Naive thymus-derived CD8-positive, alpha-beta T cell (primary cell): Measurements from ENCODE around the gene C10orf71. TPM values are rescaled to one million over a fixed set of nuclear protein-coding genes. Genes with fewer than 3 reads are reported as not detected.

Source experiments
- ATAC-seq, 2 donors: fragments of 150-1000 bp; cut with Tn5 transposase in 1 of 2; sonication (Bioruptor Pico), chemical (Tn5 transposase) in 1 of 2; 1 replicate in 1 of 2; 2 replicates in 1 of 2; pipeline ENCODE4 v1.10.0; 2021; ENCODE audit warnings: mild to moderate bottlenecking in 2 of 2, moderate library complexity in 2 of 2
- POLR2A ChIA-PET: fragments of 350-600 bp; sonication (Branson Sonifier 250); formaldehyde crosslinking; loops from one replicate; lab custom pipeline; 2021; ENCODE audit warnings: antibody characterized with exemption; lab: Charles Lee
- DNase-seq, 10 donors: peaks; one replicate each; pipeline versions ENCODE4 v3.0.0 to v3.0.0-alpha.2; 2020 to 2022
- H3K27ac Mint-ChIP-seq, 10 donors: one replicate each; pipeline ENCODE4 v1.8.0; 2020 to 2022; ENCODE audit warnings: mild to moderate bottlenecking in 10 of 10, mixed read lengths in 10 of 10, moderate library complexity in 4 of 10, inconsistent platforms in 1 of 10
- H3K27me3 Mint-ChIP-seq, 5 donors: one replicate each; pipeline ENCODE4 v1.8.0; 2021 to 2022; ENCODE audit warnings: mixed read lengths in 5 of 5
- H3K36me3 Mint-ChIP-seq, 3 donors: one replicate each; pipeline ENCODE4 v1.8.0; 2020 to 2022; ENCODE audit warnings: mixed read lengths in 3 of 3, mild to moderate bottlenecking in 2 of 3, inconsistent platforms in 1 of 3
- H3K4me1 Mint-ChIP-seq, 4 donors: one replicate each; pipeline ENCODE4 v1.8.0; 2021 to 2022; ENCODE audit warnings: mixed read lengths in 4 of 4
- H3K4me3 Mint-ChIP-seq, 10 donors: one replicate each; pipeline ENCODE4 v1.8.0; 2020 to 2022; ENCODE audit warnings: mild to moderate bottlenecking in 10 of 10, mixed read lengths in 10 of 10, moderate library complexity in 6 of 10, inconsistent platforms in 1 of 10
- H3K9me3 Mint-ChIP-seq, 9 donors: one replicate each; pipeline ENCODE4 v1.8.0; 2020 to 2022; ENCODE audit warnings: mixed read lengths in 9 of 9, mild to moderate bottlenecking in 3 of 9, inconsistent platforms in 1 of 9, moderate library complexity in 1 of 9
- polyA plus RNA-seq, 3 donors: library from polyadenylated mRNA; unstranded; fragments of 300-500 nt; fragmentation: Illumina TruSeq; gene quantifications; one replicate each; pipeline ENCODE4 v1.2.3, GENCODE V29; 2021
- total RNA-seq, 8 experiments: library from RNA in 2 of 8; stranded (reverse) in 2 of 8; gene quantifications; one replicate each; pipeline ENCODE4 v1.2.3 and lab custom pipeline; 2021 to 2026

Gene C10orf71
- total and polyA plus RNA-seq, 5 experiments from 2014 or later, result not detected

DNA sequence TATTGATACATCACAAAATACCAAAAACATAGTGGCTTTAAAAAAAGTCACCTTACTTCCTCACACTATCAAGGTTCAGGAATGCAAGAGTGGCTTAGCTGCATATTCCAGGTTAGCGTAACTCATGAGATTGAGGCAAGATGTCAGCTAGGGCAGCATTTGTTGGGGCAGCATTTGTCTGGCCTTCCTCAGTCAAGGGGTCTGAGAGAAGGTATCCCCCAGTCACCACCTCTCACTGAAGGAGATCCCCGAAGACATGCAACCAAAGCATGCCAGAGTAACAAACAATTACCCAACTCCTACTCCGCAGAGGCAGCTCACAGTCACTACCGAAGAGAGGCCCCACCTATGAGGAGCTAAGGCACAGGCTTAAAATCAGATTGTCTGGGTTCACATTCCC lies 48.4 kb downstream of the C10orf71 start:
- H3K36me3 Mint-ChIP-seq, result peaks cover 0 to 9% (median 6%) of the 10 kb centered on the region in 3 donors
- no peaks in the 10 kb centered on the region for H3K4me1 Mint-ChIP-seq
- no peak overlapping the region for H3K4me3 Mint-ChIP-seq
- H3K27me3 Mint-ChIP-seq, result peaks cover 0 to 19% (median 10%) of the 10 kb centered on the region in 5 donors
- no peak for DNase-seq
- peaks cover 0 to 13% (median 6%) of the 10 kb centered on the region in 9 donors for H3K9me3 Mint-ChIP-seq
- POLR2A ChIA-PET, result no interaction called here
- no peak for ATAC-seq
- no peak overlapping the region for H3K27ac Mint-ChIP-seq

DNA sequence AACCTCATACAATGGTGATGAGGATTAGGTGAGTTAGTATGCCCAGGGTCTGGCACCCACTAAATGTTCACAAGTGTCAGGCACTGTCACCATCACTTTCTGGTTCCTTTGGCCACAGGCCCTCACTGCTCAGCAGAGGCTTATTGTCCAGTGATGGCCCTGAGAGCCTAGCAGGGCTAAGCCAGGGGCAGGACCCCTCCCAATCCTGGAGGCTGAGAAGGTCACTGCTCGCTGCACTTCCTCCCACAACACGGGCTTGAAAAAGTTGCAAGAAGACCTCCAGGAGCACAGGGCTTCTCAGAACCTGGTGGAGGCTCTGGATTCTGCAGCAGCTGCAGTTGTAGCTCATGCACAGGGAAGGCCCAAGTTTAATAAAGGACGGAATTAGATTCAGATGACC lies 48.9 kb downstream of the C10orf71 start:
- no peaks in the 10 kb centered on the region for H3K4me1 Mint-ChIP-seq
- POLR2A ChIA-PET, result no interaction called here
- no peak for DNase-seq
- H3K9me3 Mint-ChIP-seq, result peaks cover 0 to 13% (median 6%) of the 10 kb centered on the region in 9 donors
- no peak for ATAC-seq
- H3K36me3 Mint-ChIP-seq, result peaks cover 0 to 9% (median 6%) of the 10 kb centered on the region in 3 donors
- H3K27ac Mint-ChIP-seq, result no peak overlapping the region
- H3K27me3 Mint-ChIP-seq, result peaks cover 0 to 19% (median 8%) of the 10 kb centered on the region in 5 donors
- H3K4me3 Mint-ChIP-seq, result no peak overlapping the region

DNA sequence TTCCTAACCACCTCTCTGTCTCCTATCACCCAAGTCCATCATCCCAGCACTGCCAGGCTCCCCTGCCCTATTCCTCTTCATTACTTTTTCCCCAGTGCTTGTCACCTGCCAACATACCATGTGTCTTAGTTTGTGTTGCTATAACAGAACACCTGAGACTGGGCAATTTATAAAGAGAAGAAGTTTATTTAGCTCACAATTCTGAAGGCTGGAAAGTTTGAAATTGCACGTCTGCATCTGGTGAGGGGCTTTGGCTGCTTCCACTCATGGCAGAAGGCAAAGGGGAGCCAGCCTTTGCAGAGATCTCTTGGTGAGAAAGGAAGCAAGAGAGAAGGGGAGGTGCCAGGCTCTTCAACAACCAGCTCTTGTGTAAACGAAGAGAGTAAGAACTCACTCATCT lies 49.6 kb downstream of the C10orf71 start:
- DNase-seq, result no peak
- peaks cover 0 to 13% (median 6%) of the 10 kb centered on the region in 9 donors for H3K9me3 Mint-ChIP-seq
- peaks cover 0 to 19% (median 8%) of the 10 kb centered on the region in 5 donors for H3K27me3 Mint-ChIP-seq
- H3K27ac Mint-ChIP-seq, result no peak overlapping the region
- H3K4me1 Mint-ChIP-seq, result no peaks in the 10 kb centered on the region
- no peak overlapping the region for H3K4me3 Mint-ChIP-seq
- no peak for ATAC-seq
- peaks cover 0 to 9% (median 6%) of the 10 kb centered on the region in 3 donors for H3K36me3 Mint-ChIP-seq
- POLR2A ChIA-PET, result no interaction called here

DNA sequence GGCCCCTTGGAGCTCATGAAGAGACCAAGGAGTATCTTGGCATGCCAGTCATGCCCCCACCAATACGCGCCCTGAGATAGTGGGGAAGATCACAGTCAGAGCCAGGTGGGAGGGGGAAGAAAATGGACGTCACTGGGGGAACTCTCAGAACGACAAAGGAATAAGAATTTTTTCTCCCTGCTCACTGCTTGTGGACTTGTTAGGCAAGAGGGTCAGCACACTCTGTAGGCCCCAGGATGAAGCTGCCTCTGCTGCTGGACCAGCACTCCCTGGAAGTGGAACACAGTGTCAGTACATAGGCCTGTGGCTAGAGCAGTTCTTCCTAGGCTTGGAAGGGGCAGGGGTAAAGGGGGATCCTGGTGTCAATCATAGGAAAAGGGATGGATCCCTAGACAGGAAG lies 50.4 kb downstream of the C10orf71 start:
- Mint-ChIP-seq H3K9me3 (peaks cover 0 to 13% (median 6%) of the 10 kb centered on the region in 9 donors), H3K36me3 (peaks cover 0 to 9% (median 6%) of the 10 kb centered on the region in 3 donors), H3K27ac (no peak overlapping the region), H3K4me1 (no peaks in the 10 kb centered on the region), H3K4me3 (no peak overlapping the region), H3K27me3 (peaks cover 0 to 19% (median 8%) of the 10 kb centered on the region in 5 donors)
- POLR2A ChIA-PET, result no interaction called here
- DNase-seq (no peak), ATAC-seq (no peak)

GRCh38 chr10:49350138-49350537 lies 51.2 kb downstream of the C10orf71 start:
- H3K4me1 Mint-ChIP-seq, result no peaks in the 10 kb centered on the region
- peaks cover 0 to 19% (median 8%) of the 10 kb centered on the region in 5 donors for H3K27me3 Mint-ChIP-seq
- H3K27ac Mint-ChIP-seq, result no peak overlapping the region
- H3K4me3 Mint-ChIP-seq, result no peak overlapping the region
- peaks cover 0 to 13% (median 6%) of the 10 kb centered on the region in 9 donors for H3K9me3 Mint-ChIP-seq
- peaks cover 0 to 9% (median 6%) of the 10 kb centered on the region in 3 donors for H3K36me3 Mint-ChIP-seq
- no peak for ATAC-seq
- no peak for DNase-seq
- POLR2A ChIA-PET, result no interaction called here

DNA sequence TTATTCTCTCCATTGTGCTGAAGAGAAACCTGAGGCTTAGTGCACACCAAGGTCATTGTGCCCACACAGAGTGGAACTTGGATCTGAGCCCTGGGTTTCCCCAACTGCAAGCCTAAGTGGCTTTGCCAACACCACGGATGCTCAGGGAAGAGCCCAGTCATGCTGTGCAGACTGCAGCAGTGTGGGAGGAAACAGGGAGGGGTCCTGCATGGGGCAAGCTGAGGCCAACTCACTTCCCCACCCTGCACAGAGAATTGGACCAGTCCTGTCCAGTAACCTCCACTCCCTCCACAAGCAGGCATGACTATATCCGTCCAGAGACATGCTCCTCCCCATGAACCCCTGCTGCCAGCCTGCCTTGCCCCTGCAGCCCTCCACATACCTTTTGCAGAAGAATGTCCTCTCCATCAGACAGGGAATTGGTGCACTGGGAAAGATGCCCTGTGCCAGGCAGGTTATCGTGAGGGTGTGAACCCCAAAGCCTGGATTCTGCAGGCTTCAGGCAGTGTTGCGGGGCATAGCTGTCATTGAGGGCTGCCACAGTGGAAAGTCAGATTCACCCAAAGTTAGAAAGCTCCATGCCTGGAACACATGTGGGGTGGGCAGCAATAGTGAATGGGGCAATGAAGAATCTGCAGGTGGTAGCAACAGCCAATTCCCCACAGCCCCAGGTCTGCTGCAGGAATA lies 52.0 kb downstream of the C10orf71 start:
- DNase-seq (no peak), ATAC-seq (no peak)
- POLR2A ChIA-PET, result no interaction called here
- Mint-ChIP-seq H3K9me3 (peaks cover 0 to 13% (median 6%) of the 10 kb centered on the region in 9 donors), H3K36me3 (peaks cover 0 to 9% (median 6%) of the 10 kb centered on the region in 3 donors), H3K27ac (no peak overlapping the region), H3K4me1 (peaks cover 0 to under 1% (median 0%) of the 10 kb centered on the region in 4 donors), H3K27me3 (peaks cover 0 to 19% (median 7%) of the 10 kb centered on the region in 5 donors), H3K4me3 (no peak overlapping the region)

DNA sequence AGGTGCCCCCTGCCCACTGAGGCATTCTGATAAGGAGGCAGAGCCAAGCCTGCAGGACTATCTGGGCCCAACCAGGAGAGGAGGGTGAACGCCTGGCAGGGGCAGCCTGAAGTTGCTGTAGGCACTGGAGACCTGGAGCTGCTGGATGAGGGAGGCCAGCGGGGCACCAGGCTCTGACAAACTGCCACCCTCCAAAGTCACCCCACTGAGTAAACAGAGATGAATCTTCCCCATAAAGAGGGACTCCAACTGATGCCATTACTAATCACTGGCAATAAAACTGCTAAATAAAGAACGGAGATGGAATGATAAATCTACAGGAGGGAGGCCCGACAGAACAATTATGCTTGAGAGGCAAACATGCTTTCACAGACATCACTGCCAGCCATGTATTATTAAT lies 52.7 kb downstream of the C10orf71 start:
- Mint-ChIP-seq H3K27me3 (peaks cover 0 to 19% (median 7%) of the 10 kb centered on the region in 5 donors), H3K4me3 (no peak overlapping the region)

GRCh38 chr10:49352323-49352722 lies 53.4 kb downstream of the C10orf71 start:
- POLR2A ChIA-PET, result no interaction called here
- no peak overlapping the region for H3K27ac Mint-ChIP-seq
- H3K9me3 Mint-ChIP-seq, result peaks cover 0 to 13% (median 6%) of the 10 kb centered on the region in 9 donors
- H3K36me3 Mint-ChIP-seq, result peaks cover 0 to 9% (median 6%) of the 10 kb centered on the region in 3 donors
- peaks cover 0 to 2% (median 0%) of the 10 kb centered on the region in 4 donors for H3K4me1 Mint-ChIP-seq
- no peak overlapping the region for H3K4me3 Mint-ChIP-seq
- H3K27me3 Mint-ChIP-seq, result peaks cover 0 to 19% (median 7%) of the 10 kb centered on the region in 5 donors
- no peak for DNase-seq
- ATAC-seq, result no peak

More for the DNA sequence above, 52.7 kb downstream of the C10orf71 start:
- no peak for ATAC-seq
- H3K4me1 Mint-ChIP-seq, result peaks cover 0 to 2% (median 0%) of the 10 kb centered on the region in 4 donors
- POLR2A ChIA-PET, result no interaction called here
- H3K27ac Mint-ChIP-seq, result no peak overlapping the region
- peaks cover 0 to 9% (median 6%) of the 10 kb centered on the region in 3 donors for H3K36me3 Mint-ChIP-seq
- DNase-seq, result no peak
- peaks cover 0 to 13% (median 6%) of the 10 kb centered on the region in 9 donors for H3K9me3 Mint-ChIP-seq

DNA sequence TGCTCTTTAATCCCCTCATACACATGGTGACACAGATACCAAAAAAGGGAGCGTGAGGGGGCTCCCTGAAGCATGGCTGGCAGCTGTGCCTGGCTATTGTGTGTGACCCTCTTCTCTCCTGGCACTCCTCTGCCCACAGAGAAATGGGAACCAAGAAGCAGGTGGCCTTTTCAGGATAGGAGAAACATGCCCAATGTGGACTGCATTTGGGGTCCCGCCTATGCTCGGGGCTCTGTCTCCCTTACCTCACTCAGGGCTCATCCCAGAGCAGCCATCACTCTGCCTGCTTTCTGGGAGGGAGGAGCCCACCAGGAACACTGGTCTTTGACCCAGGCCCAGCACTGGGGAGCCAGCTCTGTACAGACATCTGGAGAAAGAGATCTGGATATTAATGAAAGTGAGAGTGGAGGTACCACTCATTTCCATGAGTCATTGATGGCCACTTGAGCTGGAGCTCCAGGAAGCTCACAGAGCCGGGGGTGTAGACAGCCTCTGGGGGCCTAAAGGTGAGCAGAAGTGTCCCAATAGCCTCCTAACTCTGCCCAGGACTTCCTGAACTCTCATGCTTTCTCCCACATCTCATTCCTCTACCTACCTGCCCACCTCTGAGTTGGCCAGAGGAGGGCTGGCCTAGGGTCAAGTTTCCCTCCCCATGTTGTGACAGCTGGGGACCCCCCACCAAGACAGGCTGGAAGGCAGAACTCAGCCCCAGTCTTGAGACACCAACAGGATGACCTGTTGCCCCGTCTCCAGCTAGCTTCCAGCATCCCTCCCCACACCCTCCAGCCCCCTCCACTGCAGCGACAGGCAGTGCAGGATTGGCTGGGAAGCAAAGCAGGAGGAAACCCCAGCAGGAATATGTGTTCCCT lies 54.3 kb downstream of the C10orf71 start:
- POLR2A ChIA-PET, result no interaction called here
- DNase-seq (no peak), ATAC-seq (no peak)
- peaks cover 0 to 9% (median 6%) of the 10 kb centered on the region in 3 donors for H3K36me3 Mint-ChIP-seq
- peaks cover 0 to 19% (median 7%) of the 10 kb centered on the region in 5 donors for H3K27me3 Mint-ChIP-seq
- H3K4me3 Mint-ChIP-seq, result no peak overlapping the region
- peaks cover 0 to 15% (median 6%) of the 10 kb centered on the region in 9 donors for H3K9me3 Mint-ChIP-seq
- H3K4me1 Mint-ChIP-seq, result peaks cover 0 to 2% (median 0%) of the 10 kb centered on the region in 4 donors
- no peak overlapping the region for H3K27ac Mint-ChIP-seq

- no peak overlapping the region for H3K4me3 Mint-ChIP-seq
- H3K36me3 Mint-ChIP-seq, result peaks cover 0 to 9% (median 6%) of the 10 kb centered on the region in 3 donors
- H3K9me3 Mint-ChIP-seq, result peaks cover 0 to 13% (median 6%) of the 10 kb centered on the region in 9 donors
These were observed 55.1 kb downstream of the C10orf71 start for GRCh38 chr10:49353895-49354566.

GRCh38 chr10:49354593-49354992 lies 55.6 kb downstream of the C10orf71 start:
- peaks cover 0 to 10% (median 4%) of the 10 kb centered on the region in 9 donors for H3K9me3 Mint-ChIP-seq
- ATAC-seq (no peak), DNase-seq (no peak)
- H3K27me3 Mint-ChIP-seq, result peaks cover 2 to 19% (median 9%) of the 10 kb centered on the region in 5 donors
- no peak overlapping the region for H3K4me3 Mint-ChIP-seq
- H3K4me1 Mint-ChIP-seq, result peaks cover 0 to 2% (median 0%) of the 10 kb centered on the region in 4 donors
- peaks cover 0 to 9% (median 6%) of the 10 kb centered on the region in 3 donors for H3K36me3 Mint-ChIP-seq
- POLR2A ChIA-PET, result no interaction called here
- no peak overlapping the region for H3K27ac Mint-ChIP-seq

More at GRCh38 chr10:49353895-49354566, 55.1 kb downstream of the C10orf71 start:
- H3K27me3 Mint-ChIP-seq, result peaks cover 2 to 19% (median 9%) of the 10 kb centered on the region in 5 donors
- ATAC-seq, result no peak
- POLR2A ChIA-PET, result no interaction called here
- H3K27ac Mint-ChIP-seq, result no peak overlapping the region
- no peak for DNase-seq
- H3K4me1 Mint-ChIP-seq, result peaks cover 0 to 2% (median 0%) of the 10 kb centered on the region in 4 donors

GRCh38 chr10:49355221-49355620 lies 56.3 kb downstream of the C10orf71 start:
- no peak overlapping the region for H3K4me3 Mint-ChIP-seq

More at GRCh38 chr10:49355221-49355620, 56.3 kb downstream of the C10orf71 start:
- peaks cover 0 to 2% (median 0%) of the 10 kb centered on the region in 4 donors for H3K4me1 Mint-ChIP-seq
- peaks cover 2 to 16% (median 9%) of the 10 kb centered on the region in 5 donors for H3K27me3 Mint-ChIP-seq
- POLR2A ChIA-PET, result no interaction called here
- peaks cover 0 to 3% (median 2%) of the 10 kb centered on the region in 3 donors for H3K36me3 Mint-ChIP-seq
- ATAC-seq, result no peak
- H3K27ac Mint-ChIP-seq, result no peak overlapping the region
- peaks cover 0 to 8% (median 3%) of the 10 kb centered on the region in 9 donors for H3K9me3 Mint-ChIP-seq
- no peak for DNase-seq
